Activated naive CD4-positive, alpha-beta T cell treated with anti-CD3 and anti-CD28 coated beads for 36 hours (primary cell): ENCODE data around the gene SRRT. TPM values are rescaled to one million over a fixed set of nuclear protein-coding genes. Genes with fewer than 3 reads are reported as not detected.
"Not testable (repeated sequence)": the region's sequence is repeated elsewhere in the genome, so short reads cannot be mapped to it uniquely, and the experiment has no call there.

Source experiments
- CTCF ChIA-PET: fragments of 350-600 bp; sonication (Branson Sonifier 250); formaldehyde crosslinking; loops from one replicate; lab custom pipeline; 2021; ENCODE audit warnings: antibody characterized with exemption; lab: Charles Lee
- DNase-seq: peaks from one replicate; pipeline ENCODE4 v3.0.0-alpha.2; 2020
- H3K27ac Mint-ChIP-seq: one replicate; pipeline ENCODE4 v1.8.0; 2021; ENCODE audit warnings: mild to moderate bottlenecking, mixed read lengths
- H3K27me3 Mint-ChIP-seq: one replicate; pipeline ENCODE4 v1.8.0; 2021; ENCODE audit warnings: low read depth, mixed read lengths
- H3K36me3 Mint-ChIP-seq: one replicate; pipeline ENCODE4 v1.8.0; 2021; ENCODE audit warnings: low read depth, mixed read lengths
- H3K4me1 Mint-ChIP-seq: one replicate; pipeline ENCODE4 v1.8.0; 2021; ENCODE audit warnings: low read depth, mixed read lengths
- H3K4me3 Mint-ChIP-seq: one replicate; pipeline ENCODE4 v1.8.0; 2021; ENCODE audit warnings: mild to moderate bottlenecking, moderate library complexity, mixed read lengths
- H3K9me3 Mint-ChIP-seq: one replicate; pipeline ENCODE4 v1.8.0; 2021; ENCODE audit warnings: mixed read lengths
- intact Hi-C: fragments of 100-400 bp; cut with micrococcal nuclease; formaldehyde crosslinking; loops from one replicate; pipeline ENCODE4 v1.15.1; 2023
- microRNA-seq: library from miRNA; unstranded; fragments of <30 nt; microRNA quantifications from one replicate; pipeline ENCODE4 v1.2.0, GENCODE V29; 2022; ENCODE audit warnings: borderline microRNAs expressed, borderline replicate concordance
- total RNA-seq, 2 experiments: library from RNA; stranded (reverse); gene quantifications; one replicate each; pipeline ENCODE4 v1.2.3, GENCODE V29; 2021

SRRT gene
- total RNA-seq, 2 experiments from 2014 or later = 166 to 169 TPM

- intact Hi-C loops, H3K4me1 Mint-ChIP-seq, CTCF ChIA-PET, H3K36me3 Mint-ChIP-seq, DNase-seq, H3K27ac Mint-ChIP-seq, H3K27me3 Mint-ChIP-seq, H3K4me3 Mint-ChIP-seq: not testable (repeated sequence)
- peaks cover 11% of the 10 kb centered on the region for H3K9me3 Mint-ChIP-seq
Measured at GRCh38 chr7:100936167-100936566, 61.3 kb downstream of the SRRT start.

Small RNAs within 50 kb of the gene (microRNA-seq; reads per million reads assigned to microRNA genes)
- gene MIR6875 = not detected

Other genes with a start within 250 kb of the SRRT start
- 1 to 10 TPM; 4.2 to 5.1 TPM for gene TFR2, start 233.6 kb upstream of the SRRT start, total RNA-seq
- gene ACTL6B, start 218.7 kb upstream of the SRRT start, total RNA-seq = not detected
- 100 to 1,000 TPM; 221 TPM for gene GNB2, start 201.4 kb upstream of the SRRT start, total RNA-seq
- gene GIGYF1, start 180.9 kb upstream of the SRRT start, total RNA-seq = 10 to 100 TPM; 32.8 to 37.8 TPM
- gene POP7, start 169.0 kb upstream of the SRRT start, total RNA-seq = 10 to 100 TPM; 23.2 to 29.6 TPM
- gene EPO, start 154.6 kb upstream of the SRRT start, total RNA-seq = not detected
- gene ZAN, start 141.5 kb upstream of the SRRT start, total RNA-seq = not detected
- 1 to 10 TPM; 5.9 to 6.0 TPM for gene EPHB4, start 47.6 kb upstream of the SRRT start, total RNA-seq
- gene SLC12A9, start 22.4 kb upstream of the SRRT start, total RNA-seq = 10 to 100 TPM; 10.1 to 10.5 TPM
- 10 to 100 TPM; 19.8 to 21.0 TPM for gene TRIP6, start 7.7 kb upstream of the SRRT start, total RNA-seq
- gene UFSP1, start 14.6 kb downstream of the SRRT start, total RNA-seq = 1 to 10 TPM in 1 of 2 experiments, under 1 TPM in 1; 0.64 to 1.4 TPM
- gene ACHE, start 20.8 kb downstream of the SRRT start, total RNA-seq = not detected
- not detected for gene MUC3A, start 74.4 kb downstream of the SRRT start, total RNA-seq
- not detected for gene MUC12, start 94.5 kb downstream of the SRRT start, total RNA-seq
- gene MUC17, start 145.0 kb downstream of the SRRT start, total RNA-seq = not detected
- 10 to 100 TPM; 41.4 to 41.7 TPM for gene TRIM56, start 210.4 kb downstream of the SRRT start, total RNA-seq